K562 treated with DMSO at 1 percent for 24 hours (cell line): ENCODE measurements around the gene TMEM272. TPM values are rescaled to one million over a fixed set of nuclear protein-coding genes. Genes with fewer than 3 reads are reported as not detected.

Source experiments
- total RNA-seq: library from RNA; unstranded; fragments of 300-600 nt; gene quantifications from 2 replicates; pipeline ENCODE4 v1.2.3, GENCODE V29; 2022; ENCODE audit warnings: low read depth; ENCODE audit not compliant: insufficient read depth

The TMEM272 gene
- not detected in 2 replicates for total RNA-seq

DNA sequence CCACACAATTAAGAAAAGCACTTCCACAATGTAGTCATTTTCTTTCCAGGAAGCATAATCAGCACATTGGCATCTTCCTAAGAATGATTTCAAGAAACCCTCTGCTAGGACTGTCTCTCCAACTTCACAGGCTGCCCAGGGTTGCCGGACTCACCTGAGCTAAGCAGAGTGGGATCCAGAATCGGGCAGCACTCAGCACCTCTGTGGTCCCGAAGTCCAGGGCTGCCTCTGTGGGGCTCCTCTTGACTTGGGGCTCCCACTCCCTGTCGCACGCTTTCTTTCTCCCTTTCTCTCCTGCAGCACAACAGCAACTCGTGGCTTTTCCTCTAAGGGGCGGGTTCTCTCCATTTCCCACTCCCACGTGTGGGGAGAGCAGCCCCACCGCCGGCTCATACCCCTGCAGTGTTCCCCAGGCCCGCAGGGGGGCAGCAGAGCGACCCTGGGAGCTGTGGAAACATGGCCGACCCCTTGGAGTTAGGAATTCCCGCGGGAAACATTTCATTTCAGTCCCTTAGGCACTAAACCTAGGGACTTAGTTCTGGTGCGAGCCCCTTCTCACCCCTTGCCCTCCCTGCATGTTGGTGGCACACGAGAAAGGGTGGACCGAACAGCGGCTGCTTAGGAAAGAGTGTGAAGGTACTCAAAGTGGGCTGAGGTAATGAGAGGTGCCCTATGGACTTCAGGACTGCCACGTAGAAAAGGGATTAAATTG, at the start of gene TMEM272:
TMEM272 (minus strand) TSS at position 316 of the 712 bp plus-strand sequence. CDS start 6,647 bp downstream, outside the sequence.

GRCh38 chr13:51861723-51862300, 16.8 kb upstream of the TMEM272 start, which contains the start of gene CCDC70:
CCDC70 (plus strand) TSS chr13:51861969; CDS start chr13:51865412, 3,443 bp downstream.

GRCh38 chr13:51803422-51804294, 41.3 kb downstream of the TMEM272 start, which contains the start of gene DHRS12:
DHRS12 (minus strand) TSS chr13:51804163; CDS start chr13:51799659, 4,504 bp downstream.

Other genes starting within 250 kb of the TMEM272 start
- gene DHRS12, start 41.0 kb downstream of the TMEM272 start, total RNA-seq = 1.6 and 2.9 TPM in 2 replicates
- gene CCDC70, start 16.8 kb upstream of the TMEM272 start, total RNA-seq = 0.67 TPM in 1 of 2 replicates, not detected in the other
- 7.9 TPM in 2 replicates for gene ATP7B, start 166.3 kb upstream of the TMEM272 start, total RNA-seq
- gene ALG11, start 167.2 kb upstream of the TMEM272 start, total RNA-seq = 10.9 and 11.5 TPM in 2 replicates
- gene UTP14C, start 179.5 kb upstream of the TMEM272 start, total RNA-seq = 3.2 and 3.3 TPM in 2 replicates